Measurements from ENCODE around the gene GAREM1. TPM values are rescaled to one million over a fixed set of nuclear protein-coding genes. Genes with fewer than 3 reads are reported as not detected.
"Not testable (repeated sequence)": the region's sequence is repeated elsewhere in the genome, so short reads cannot be mapped to it uniquely, and the experiment has no call there.

The GAREM1 gene
- total RNA-seq, result 10 to 100 TPM in 2 of 3 donors, 1 to 10 TPM in 1; 7.8 to 13.4 (median 12.0) TPM

DNA sequence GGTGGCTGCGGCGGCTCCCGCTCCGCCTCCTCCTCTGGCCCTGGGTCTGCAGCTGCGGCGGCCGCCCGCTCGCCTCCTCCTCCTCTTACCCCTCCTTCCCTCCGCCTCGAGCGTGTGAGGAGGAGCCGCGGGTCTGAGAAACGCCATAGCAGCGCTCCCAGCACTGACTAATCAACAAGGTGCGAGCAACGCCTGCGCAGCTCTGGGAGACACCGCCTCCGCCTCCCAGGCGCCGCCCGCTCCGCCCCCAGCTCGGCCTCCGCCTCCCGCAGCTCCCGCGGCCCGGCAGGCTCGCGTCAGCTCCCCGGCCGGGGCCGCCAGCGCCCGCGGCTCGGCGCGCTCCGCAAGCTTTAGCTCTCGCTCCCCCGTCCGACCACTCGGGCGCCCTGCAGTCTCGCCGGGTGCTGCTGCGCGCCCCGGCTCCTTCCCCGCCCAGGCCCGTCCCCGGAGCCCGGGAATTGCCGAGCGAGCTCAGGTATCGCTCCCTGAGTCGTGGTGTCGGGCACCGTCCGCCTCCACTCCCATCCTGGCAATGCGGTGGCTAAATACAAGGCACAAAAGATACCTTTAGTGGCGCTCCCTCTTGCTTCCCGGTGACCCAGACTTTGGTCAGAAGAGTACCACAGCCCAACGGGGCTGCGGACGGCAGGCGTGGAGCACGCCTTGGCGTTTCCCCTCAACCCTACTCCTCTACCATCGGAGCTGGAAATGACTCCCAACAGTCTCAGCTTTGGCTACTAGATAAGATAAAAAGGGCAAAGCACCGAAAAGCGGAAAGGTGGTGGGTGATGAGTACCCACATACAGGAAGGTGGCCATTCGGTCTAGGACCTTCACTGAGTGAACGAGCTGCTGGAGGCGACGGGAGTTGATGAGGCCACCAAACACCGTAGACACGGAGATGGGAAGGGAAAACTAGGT, at the start of gene GAREM1:
TSS of gene GAREM1 (minus strand) at position 169 of the 920 bp plus-strand sequence. CDS start 454 bp downstream, outside the sequence.
- intact Hi-C loops (cut with DNase I; ENCODE audit: low total_unique reads), result no loop called here

DNA sequence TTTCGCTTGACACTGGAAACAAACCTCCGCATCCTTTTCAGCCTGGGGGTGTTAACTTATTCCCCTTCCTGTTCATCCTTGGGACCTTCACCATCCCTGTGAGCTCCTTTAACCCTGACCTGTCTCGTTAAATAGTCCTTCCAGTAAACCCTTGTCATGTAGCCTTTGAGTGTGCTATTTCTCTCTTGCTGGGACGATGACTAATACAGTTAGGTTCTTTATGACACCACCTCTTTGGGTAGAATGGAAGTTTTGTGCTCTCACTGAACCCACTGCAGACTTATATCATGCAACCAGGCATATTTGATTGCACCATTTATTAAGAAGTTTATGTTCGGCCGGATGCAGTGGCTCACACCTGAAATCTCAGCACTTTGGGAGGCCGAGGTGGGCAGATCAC, 40.5 kb upstream of the GAREM1 start:
- TF ChIP-seq, protein P1, sequence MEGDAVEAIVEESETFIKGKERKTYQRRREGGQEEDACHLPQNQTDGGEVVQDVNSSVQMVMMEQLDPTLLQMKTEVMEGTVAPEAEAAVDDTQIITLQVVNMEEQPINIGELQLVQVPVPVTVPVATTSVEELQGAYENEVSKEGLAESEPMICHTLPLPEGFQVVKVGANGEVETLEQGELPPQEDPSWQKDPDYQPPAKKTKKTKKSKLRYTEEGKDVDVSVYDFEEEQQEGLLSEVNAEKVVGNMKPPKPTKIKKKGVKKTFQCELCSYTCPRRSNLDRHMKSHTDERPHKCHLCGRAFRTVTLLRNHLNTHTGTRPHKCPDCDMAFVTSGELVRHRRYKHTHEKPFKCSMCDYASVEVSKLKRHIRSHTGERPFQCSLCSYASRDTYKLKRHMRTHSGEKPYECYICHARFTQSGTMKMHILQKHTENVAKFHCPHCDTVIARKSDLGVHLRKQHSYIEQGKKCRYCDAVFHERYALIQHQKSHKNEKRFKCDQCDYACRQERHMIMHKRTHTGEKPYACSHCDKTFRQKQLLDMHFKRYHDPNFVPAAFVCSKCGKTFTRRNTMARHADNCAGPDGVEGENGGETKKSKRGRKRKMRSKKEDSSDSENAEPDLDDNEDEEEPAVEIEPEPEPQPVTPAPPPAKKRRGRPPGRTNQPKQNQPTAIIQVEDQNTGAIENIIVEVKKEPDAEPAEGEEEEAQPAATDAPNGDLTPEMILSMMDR (IDR thresholded peaks at IDR 0.05), result no peak
- TF ChIP-seq POLR2AphosphoS5 (IDR thresholded peaks at IDR 0.05) (no peak), POLR2A (IDR thresholded peaks at IDR 0.05) (no peak)
- Histone ChIP-seq H3K27me3 (no peaks in the 10 kb centered on the region), H3K27ac (no peak overlapping the region), H3K4me3 (no peak overlapping the region), H3K4me1 (no peaks in the 10 kb centered on the region), H3K36me3 (no peaks in the 10 kb centered on the region), H3K9me3 (no peaks in the 10 kb centered on the region)
- no peak for DNase-seq (ENCODE audit: low spot score in 2 of 2)
- intact Hi-C loops (cut with DNase I; ENCODE audit: low total_unique reads), result no loop called here

More for the DNA sequence above, at the start of gene GAREM1:
- peak within 1 kb of the TSS; percentile 86 to 95 for H3K27ac ChIP-seq
- TF ChIP-seq, protein P1 (IDR thresholded peaks at IDR 0.05), result peak in 2 of 3 donors; percentile 51 to 79
- TF ChIP-seq POLR2AphosphoS5 (IDR thresholded peaks at IDR 0.05) (peak; percentile 63 to 93 (median 77)), POLR2A (IDR thresholded peaks at IDR 0.05) (peak; percentile 39)
- H3K9me3 ChIP-seq, result no peaks in the 10 kb centered on the region
- H3K4me3 ChIP-seq, result peak within 1 kb of the TSS; percentile 67 to 80 (median 79)
- no peaks in the 10 kb centered on the region for H3K36me3 ChIP-seq
- no peaks in the 10 kb centered on the region for H3K27me3 ChIP-seq
- DNase-seq (ENCODE audit: low spot score in 2 of 2), result peak; percentile 92 to 93
- H3K4me1 ChIP-seq, result no peaks in the 10 kb centered on the region

DNA sequence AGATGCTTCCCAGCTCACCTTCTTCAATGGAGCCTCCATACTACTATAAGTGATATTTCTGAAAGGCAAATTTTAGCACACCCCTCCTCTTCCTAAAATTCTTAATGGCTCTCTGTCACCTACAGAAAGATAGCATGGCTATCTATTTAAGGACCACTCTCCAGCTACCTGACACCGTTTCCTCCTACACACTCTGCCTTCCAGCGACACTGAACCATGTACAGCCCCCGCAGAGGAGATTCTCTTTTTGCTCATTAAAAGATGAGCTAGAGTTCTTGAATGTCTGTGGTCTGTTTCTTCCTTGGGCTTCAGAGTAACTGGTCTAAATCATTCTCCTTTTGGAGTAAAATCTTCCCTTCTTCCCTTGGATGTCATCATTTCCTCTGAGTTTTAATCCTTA, 38.4 kb upstream of the GAREM1 start:
- no peak for DNase-seq (ENCODE audit: low spot score in 2 of 2)
- H3K4me1 ChIP-seq, result no peaks in the 10 kb centered on the region
- intact Hi-C loops (cut with DNase I; ENCODE audit: low total_unique reads), result no loop called here
- H3K27me3 ChIP-seq, result no peaks in the 10 kb centered on the region
- no peak overlapping the region for H3K4me3 ChIP-seq
- H3K36me3 ChIP-seq, result no peaks in the 10 kb centered on the region
- TF ChIP-seq POLR2A (IDR thresholded peaks at IDR 0.05) (no peak), POLR2AphosphoS5 (IDR thresholded peaks at IDR 0.05) (no peak)
- TF ChIP-seq, protein P1 (IDR thresholded peaks at IDR 0.05), result no peak
- H3K9me3 ChIP-seq, result no peaks in the 10 kb centered on the region
- H3K27ac ChIP-seq, result no peak overlapping the region

DNA sequence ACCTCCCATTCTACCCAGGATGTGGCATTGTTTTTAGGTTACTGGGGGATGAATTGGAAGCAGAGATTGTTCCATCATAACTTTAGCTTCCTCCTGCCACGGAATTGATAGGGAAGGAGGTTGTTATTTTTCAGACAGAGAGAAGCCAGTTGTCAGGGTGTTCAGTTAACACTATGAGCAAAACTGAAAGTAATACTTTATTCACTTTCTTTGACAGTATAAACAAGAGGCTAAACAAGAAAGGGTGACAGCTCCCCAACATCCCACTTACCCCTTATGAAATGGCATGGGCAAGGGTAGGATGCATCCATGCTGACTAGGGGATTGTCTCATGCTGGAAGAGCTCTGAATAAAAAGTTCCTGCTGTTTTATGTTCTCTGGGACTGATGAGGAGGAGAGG, 36.4 kb upstream of the GAREM1 start:
- intact Hi-C loops (cut with DNase I; ENCODE audit: low total_unique reads), result no loop called here
- TF ChIP-seq POLR2A (IDR thresholded peaks at IDR 0.05) (no peak), POLR2AphosphoS5 (IDR thresholded peaks at IDR 0.05) (no peak)
- TF ChIP-seq, protein P1 (IDR thresholded peaks at IDR 0.05), result no peak

DNA sequence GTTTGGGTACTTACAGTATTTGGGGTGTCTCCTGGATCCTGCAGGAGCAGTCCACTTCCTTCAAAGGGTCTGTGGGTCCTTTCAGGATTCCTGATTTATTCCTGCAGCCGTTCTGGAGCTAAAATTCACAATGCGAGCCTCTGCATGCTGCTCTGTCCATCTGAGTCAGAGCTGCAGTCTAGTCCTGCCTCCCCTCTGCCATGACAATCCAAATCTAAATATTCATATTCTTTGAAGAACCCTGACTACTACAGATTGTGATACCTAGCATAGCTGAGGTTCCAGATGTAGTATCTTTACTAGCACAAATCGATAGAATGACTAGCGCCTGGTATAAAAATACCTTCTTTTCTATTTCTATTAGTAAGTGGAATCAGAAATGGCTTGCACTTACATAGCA, 31.3 kb upstream of the GAREM1 start:
- no peak overlapping the region for H3K4me3 ChIP-seq
- H3K36me3 ChIP-seq, result no peaks in the 10 kb centered on the region
- DNase-seq (ENCODE audit: low spot score in 2 of 2), result no peak
- H3K9me3 ChIP-seq, result no peaks in the 10 kb centered on the region
- H3K27ac ChIP-seq, result no peak overlapping the region
- intact Hi-C loops (cut with DNase I; ENCODE audit: low total_unique reads), result no loop called here
- H3K27me3 ChIP-seq, result no peaks in the 10 kb centered on the region
- no peaks in the 10 kb centered on the region for H3K4me1 ChIP-seq
- TF ChIP-seq POLR2A (IDR thresholded peaks at IDR 0.05) (no peak), POLR2AphosphoS5 (IDR thresholded peaks at IDR 0.05) (no peak)
- TF ChIP-seq, protein P1 (IDR thresholded peaks at IDR 0.05), result no peak

More for the DNA sequence above, 36.4 kb upstream of the GAREM1 start:
- Histone ChIP-seq H3K9me3 (no peaks in the 10 kb centered on the region), H3K36me3 (no peaks in the 10 kb centered on the region), H3K27me3 (no peaks in the 10 kb centered on the region), H3K27ac (no peak overlapping the region), H3K4me1 (no peaks in the 10 kb centered on the region), H3K4me3 (no peak overlapping the region)
- no peak for DNase-seq (ENCODE audit: low spot score in 2 of 2)

DNA sequence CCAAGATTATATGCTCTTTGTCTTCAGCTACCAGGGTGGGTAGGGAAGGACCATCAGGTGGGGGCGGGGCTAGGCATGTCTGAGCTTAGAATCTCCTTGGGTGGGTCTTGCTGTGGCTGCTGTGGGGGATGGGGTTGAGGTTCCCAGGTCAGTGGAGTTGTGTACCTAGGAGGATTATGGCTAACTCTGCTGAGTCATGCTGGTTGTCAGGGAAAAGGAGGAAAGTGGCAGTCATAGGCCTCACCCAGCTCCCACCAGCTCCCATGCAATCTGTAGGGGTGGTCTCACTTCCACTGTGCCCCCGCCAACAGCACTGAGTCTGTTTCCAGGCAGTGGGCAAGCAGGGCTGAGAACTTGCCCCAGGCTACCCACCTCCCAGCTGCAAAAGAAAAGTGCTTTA, 30.6 kb upstream of the GAREM1 start:
- H3K36me3 ChIP-seq; H3K27ac ChIP-seq; DNase-seq (ENCODE audit: low spot score in 2 of 2); H3K4me3 ChIP-seq; H3K27me3 ChIP-seq; intact Hi-C loops (cut with DNase I; ENCODE audit: low total_unique reads); H3K9me3 ChIP-seq; H3K4me1 ChIP-seq: not testable (repeated sequence)
